GM12801 (cell line): Measurements from ENCODE around the gene SNX33.

Experiments
- TF ChIP-seq, protein P1 (sequence below): IDR thresholded peaks from one replicate; pipeline ENCODE4 v1.5.1; 2011; ENCODE audit warnings: control low read depth; ENCODE audit not compliant: insufficient read length; ENCODE audit errors: extremely low read depth

The SNX33 gene, protein sequence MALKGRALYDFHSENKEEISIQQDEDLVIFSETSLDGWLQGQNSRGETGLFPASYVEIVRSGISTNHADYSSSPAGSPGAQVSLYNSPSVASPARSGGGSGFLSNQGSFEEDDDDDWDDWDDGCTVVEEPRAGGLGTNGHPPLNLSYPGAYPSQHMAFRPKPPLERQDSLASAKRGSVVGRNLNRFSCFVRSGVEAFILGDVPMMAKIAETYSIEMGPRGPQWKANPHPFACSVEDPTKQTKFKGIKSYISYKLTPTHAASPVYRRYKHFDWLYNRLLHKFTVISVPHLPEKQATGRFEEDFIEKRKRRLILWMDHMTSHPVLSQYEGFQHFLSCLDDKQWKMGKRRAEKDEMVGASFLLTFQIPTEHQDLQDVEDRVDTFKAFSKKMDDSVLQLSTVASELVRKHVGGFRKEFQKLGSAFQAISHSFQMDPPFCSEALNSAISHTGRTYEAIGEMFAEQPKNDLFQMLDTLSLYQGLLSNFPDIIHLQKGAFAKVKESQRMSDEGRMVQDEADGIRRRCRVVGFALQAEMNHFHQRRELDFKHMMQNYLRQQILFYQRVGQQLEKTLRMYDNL

DNA sequence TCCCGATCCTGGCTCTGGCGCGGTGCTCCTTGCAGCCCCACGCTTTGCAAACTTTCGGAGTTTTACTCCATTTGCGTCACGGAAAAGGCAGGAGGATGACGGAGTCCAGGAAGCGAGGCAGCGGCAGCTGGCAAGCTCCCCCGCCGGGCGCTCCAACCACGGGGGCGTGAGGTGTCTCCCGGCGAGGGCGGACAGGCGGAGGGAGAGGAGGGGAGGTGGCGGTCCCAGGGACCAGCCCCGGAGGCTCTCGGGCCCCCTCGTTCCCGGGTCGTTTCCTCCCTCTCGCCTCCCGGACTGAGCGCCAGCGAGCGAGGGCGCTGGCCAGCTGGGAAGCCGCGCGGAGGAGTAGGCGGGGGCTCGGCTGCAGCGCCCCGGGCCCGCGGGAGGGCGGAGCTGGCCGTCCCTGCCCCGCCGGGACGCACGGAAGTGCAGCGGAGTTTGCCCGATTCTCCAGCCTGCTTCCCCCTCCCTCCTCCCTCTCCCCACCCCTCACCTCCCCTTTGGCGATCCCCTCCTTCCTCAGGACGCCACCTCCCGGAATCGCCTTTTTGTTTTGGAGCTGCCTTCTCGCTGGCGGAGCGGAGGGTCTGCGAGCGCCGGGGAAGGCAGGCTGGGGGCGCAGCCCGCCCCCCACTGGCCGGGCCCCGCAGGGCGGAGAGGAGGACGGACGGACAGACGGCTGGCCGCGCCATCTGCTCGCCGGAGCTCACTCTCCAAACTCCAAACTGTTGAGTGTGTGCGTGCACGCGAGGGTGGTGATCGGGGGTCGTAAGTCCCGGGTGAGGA, at the start of gene SNX33:
Gene SNX33 (plus strand): TSS at position 543 of the 786 bp plus-strand sequence. CDS start 1,191 bp downstream, outside the sequence.
- TF ChIP-seq, protein P1, sequence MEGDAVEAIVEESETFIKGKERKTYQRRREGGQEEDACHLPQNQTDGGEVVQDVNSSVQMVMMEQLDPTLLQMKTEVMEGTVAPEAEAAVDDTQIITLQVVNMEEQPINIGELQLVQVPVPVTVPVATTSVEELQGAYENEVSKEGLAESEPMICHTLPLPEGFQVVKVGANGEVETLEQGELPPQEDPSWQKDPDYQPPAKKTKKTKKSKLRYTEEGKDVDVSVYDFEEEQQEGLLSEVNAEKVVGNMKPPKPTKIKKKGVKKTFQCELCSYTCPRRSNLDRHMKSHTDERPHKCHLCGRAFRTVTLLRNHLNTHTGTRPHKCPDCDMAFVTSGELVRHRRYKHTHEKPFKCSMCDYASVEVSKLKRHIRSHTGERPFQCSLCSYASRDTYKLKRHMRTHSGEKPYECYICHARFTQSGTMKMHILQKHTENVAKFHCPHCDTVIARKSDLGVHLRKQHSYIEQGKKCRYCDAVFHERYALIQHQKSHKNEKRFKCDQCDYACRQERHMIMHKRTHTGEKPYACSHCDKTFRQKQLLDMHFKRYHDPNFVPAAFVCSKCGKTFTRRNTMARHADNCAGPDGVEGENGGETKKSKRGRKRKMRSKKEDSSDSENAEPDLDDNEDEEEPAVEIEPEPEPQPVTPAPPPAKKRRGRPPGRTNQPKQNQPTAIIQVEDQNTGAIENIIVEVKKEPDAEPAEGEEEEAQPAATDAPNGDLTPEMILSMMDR, result no peak

DNA sequence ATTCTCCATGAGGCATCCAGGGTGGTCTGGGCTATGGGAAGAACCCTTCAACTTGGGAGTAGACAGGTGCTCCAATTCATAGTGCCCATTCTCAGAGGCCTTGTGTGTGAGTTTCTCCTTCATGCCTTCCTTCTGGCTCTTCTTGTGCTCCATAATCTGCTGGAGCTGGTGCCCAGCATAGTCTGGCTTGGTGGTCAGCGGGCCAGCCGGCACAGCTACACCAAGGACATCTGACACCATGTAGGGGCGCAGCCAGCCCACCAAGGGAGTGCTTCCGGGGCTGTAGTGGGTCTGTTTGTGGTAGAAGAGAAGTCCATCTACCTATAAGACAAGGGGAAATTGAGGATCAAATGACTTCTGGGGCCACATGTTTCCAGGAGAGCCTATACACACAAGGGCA, 49.4 kb upstream of the SNX33 start:
- TF ChIP-seq, protein P1, result no peak

DNA sequence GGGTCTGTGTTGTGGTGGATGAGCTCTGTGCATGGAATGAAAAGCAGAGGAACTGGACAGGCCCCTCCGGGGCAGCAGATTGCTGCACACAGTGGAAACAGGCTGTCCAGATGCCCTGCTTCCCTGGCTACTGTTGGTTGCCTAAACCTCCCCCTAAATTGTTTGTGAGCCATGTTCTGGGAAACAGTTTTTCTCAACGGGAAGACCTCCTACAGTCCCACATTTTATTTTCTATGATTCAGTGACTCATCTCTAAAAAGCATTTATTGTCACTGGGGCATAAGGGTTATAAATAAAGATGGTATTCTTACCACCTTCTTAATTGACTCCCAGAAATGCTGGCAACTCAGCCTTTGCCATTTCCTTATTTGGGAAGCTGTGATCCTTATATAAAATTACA, 48.3 kb upstream of the SNX33 start:
- TF ChIP-seq, protein P1, result no peak

DNA sequence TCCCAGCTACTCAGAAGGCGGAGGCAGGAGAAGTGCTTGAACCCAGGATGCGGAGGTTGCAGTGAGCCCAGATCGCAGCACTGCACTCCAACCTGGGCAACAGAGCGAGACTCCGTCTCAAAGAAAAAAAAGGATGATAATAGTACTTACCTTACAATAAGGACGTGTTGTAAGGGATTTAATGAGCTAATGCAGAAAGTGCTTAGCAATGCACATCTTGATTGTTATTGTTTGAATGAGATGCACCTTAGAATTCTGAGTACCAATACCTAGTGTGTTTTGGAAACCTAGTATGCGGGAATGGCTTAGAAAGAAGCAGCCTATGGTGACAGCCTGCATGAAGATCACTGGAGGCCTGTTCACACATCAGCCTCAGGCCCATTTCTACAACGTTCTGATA, 41.7 kb upstream of the SNX33 start:
- TF ChIP-seq, protein P1, result no peak

DNA sequence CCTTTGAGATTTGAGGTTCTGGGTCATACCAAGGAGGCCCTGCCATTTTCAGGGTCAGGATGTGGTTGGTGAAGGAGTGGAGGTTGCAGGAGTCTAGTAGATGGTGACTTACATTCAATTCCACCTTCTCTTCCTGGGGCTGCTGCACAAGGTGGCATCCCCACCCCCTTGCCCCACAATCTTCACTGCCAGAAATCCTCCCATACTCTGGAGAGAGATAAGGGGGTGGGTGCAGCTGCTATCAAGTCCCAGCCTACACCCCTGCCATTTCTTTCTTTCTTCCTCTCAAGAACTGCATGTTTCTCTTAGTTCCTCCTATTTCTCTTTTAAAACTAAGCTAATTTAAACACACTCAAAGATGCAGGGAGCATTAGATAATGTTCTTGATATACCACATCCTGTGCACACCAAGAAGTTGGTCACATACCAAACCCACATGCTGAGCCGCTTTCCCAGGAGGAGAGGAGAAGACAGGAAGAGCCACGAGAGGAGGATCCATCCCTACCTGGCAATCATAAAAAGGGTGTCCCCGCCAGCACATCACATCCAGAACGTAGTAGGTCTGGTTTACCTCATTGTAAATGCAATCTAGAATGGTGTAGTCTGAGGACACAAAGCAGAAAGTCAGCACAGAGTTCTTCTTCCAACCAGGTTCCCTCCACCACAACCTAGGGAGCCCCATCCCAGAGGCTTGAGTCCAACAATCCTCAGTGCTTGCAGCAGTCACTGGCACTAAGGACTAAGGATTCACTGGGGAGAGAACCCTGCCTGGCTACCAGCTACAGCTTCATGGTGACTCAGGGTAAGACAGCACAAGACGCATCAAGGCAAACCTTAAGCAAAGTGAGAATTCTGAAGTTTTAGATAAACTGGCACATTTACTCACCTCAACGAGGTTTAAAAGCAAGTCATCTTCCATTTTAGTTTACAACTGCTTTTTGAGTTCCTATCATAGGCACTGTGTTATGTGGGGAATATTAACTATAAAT, 40.7 kb upstream of the SNX33 start:
- TF ChIP-seq, protein P1, result no peak

DNA sequence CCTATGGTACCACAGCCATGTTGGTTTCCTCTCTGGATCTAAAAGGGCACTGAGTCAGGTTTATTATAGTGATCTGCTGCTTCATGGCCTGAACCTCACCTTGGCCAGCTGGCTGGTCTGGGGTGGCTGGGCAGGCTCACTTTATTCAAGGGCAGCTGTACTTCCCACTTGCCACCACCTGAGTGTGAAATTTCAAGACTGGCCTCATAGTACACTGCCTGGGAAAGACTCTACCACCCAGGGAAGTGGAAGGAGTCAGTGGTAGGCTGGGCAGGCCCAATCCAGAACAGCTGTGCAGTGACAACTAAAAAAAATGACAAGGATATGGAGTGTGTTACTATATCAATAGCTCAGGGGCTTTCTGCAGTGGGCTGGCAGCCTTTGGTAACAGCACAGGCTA, 30.9 kb upstream of the SNX33 start:
- TF ChIP-seq, protein P1, result no peak
